A549 (cell line): ENCODE measurements around the gene CALN1. TPM values are rescaled to one million over a fixed set of nuclear protein-coding genes. Genes with fewer than 3 reads are reported as not detected.

Experiments
- ATAC-seq, 2 experiments: fragments of 200-7000 bp in 1 of 2; fragments of >200 bp in 1 of 2; cut with Nextera tagmentation in 1 of 2; cut with Tn5 transposase in 1 of 2; 3 replicates each; pipeline versions ENCODE4 v1.8.0 to v1.9.1; 2018 to 2020; ENCODE audit warnings: mild to moderate bottlenecking in 1 of 2, moderate library complexity in 1 of 2
- CTCF ChIA-PET: fragments of 300-600 bp; sonication (Branson Sonifier 250); formaldehyde crosslinking; extraction: SDS; loops from one replicate; lab custom pipeline; 2021; ENCODE audit warnings: antibody characterized with exemption, inconsistent platforms; lab: Yijun Ruan, JAX
- POLR2A ChIA-PET: fragments of 350-600 bp; formaldehyde crosslinking; extraction: SDS; loops from one replicate; lab custom pipeline; 2021; ENCODE audit warnings: antibody characterized with exemption, inconsistent platforms; lab: Yijun Ruan, JAX
- DNase-seq, 2 experiments: peaks; one replicate each; pipeline versions ENCODE4 v3.0.0 to v3.0.0-alpha.2; 2011 to 2016; ENCODE audit warnings: low read depth in 1 of 2, low spot score in 1 of 2
- FAIRE-seq: peaks from 2 replicates; lab custom pipeline; 2011; peaks lifted over from hg19 to GRCh38; lab: Jason Lieb, UNC
- H3K27ac ChIP-seq, 2 experiments: fragments of >200 bp; sonication (Bioruptor Twin); formaldehyde crosslinking; 3 replicates each; pipeline ENCODE4 v1.5.1; 2016 to 2017
- H3K4me1 ChIP-seq: fragments of >200 bp; sonication (Bioruptor Twin); formaldehyde crosslinking; 3 replicates; pipeline ENCODE4 v1.6.1; 2016
- H3K4me2 ChIP-seq: fragments of >200 bp; sonication (Bioruptor Twin); formaldehyde crosslinking; 3 replicates; pipeline ENCODE4 v1.6.1; 2016
- H3K4me3 ChIP-seq: fragments of >200 bp; sonication (Bioruptor Twin); formaldehyde crosslinking; 3 replicates; pipeline ENCODE4 v1.5.1; 2016
- H3K9me3 ChIP-seq: fragments of >200 bp; sonication (Bioruptor Twin); formaldehyde crosslinking; 3 replicates; pipeline ENCODE4 v1.6.1; 2016
- ATOH8 ChIP-seq: fragments of 250-450 bp; sonication (Bioruptor Pico); IDR thresholded peaks from 2 replicates; pipeline ENCODE4 v1.5.0; 2020; ENCODE audit warnings: low read depth, mild to moderate bottlenecking, moderate library complexity
- CBX8 ChIP-seq: fragments of 200-600 bp; sonication (generic); IDR thresholded peaks from 2 replicates; pipeline ENCODE4 v1.6.1; 2016
- CEBPB ChIP-seq, 2 experiments: fragments of >200 bp in 1 of 2; sonication (Bioruptor Twin) in 1 of 2; formaldehyde crosslinking in 1 of 2; IDR thresholded peaks; 2 replicates each; pipeline ENCODE4 v1.6.1; 2012 to 2016
- CHD2 ChIP-seq: fragments of 150-350 bp; IDR thresholded peaks from 2 replicates; pipeline ENCODE4 v1.6.1; 2014; ENCODE audit warnings: low read length; ENCODE audit not compliant: partially characterized antibody
- CHD4 ChIP-seq: fragments of 200-600 bp; sonication (generic); IDR thresholded peaks from 2 replicates; pipeline ENCODE4 v1.6.1; 2016; ENCODE audit warnings: antibody characterized with exemption, mild to moderate bottlenecking, borderline replicate concordance
- CTCF ChIP-seq: fragments of >200 bp; sonication (Bioruptor Twin); formaldehyde crosslinking; IDR thresholded peaks from 3 replicates; pipeline ENCODE4 v1.5.1; 2016
- EHMT2 ChIP-seq: fragments of 200-600 bp; sonication (generic); IDR thresholded peaks from 2 replicates; pipeline ENCODE4 v1.6.1; 2016; ENCODE audit warnings: antibody characterized with exemption, low read depth, mild to moderate bottlenecking, moderate library complexity
- ELK1 ChIP-seq: fragments of 150-350 bp; IDR thresholded peaks from 2 replicates; pipeline ENCODE4 v1.6.1; 2014; ENCODE audit warnings: low read depth, mild to moderate bottlenecking, low read length
- EP300 ChIP-seq, 2 experiments: fragments of >200 bp; sonication (Bioruptor Twin); formaldehyde crosslinking; IDR thresholded peaks; 2 replicates in 1 of 2; 3 replicates in 1 of 2; pipeline ENCODE4 v1.6.1; 2016 to 2017
- FOXS1 ChIP-seq: fragments of 250-450 bp; sonication (Bioruptor Pico); IDR thresholded peaks from 2 replicates; pipeline ENCODE4 v1.5.0; 2020; ENCODE audit warnings: mild to moderate bottlenecking, moderate library complexity
- GATA3 ChIP-seq: IDR thresholded peaks from 2 replicates; pipeline ENCODE4 v1.6.1; 2012; ENCODE audit warnings: borderline replicate concordance
- HEYL ChIP-seq: fragments of 250-450 bp; sonication (Bioruptor Pico); IDR thresholded peaks from 2 replicates; pipeline ENCODE4 v1.8.0; 2021; ENCODE audit warnings: mild to moderate bottlenecking, moderate library complexity
- HOXB13 ChIP-seq: fragments of 250-450 bp; sonication (Bioruptor Pico); IDR thresholded peaks from 2 replicates; pipeline ENCODE4 v1.5.0; 2020; ENCODE audit warnings: low read depth, mild to moderate bottlenecking, moderate library complexity
- HOXB5 ChIP-seq: fragments of 250-450 bp; sonication (Bioruptor Pico); IDR thresholded peaks from 2 replicates; pipeline ENCODE4 v1.5.0; 2020; ENCODE audit warnings: mild to moderate bottlenecking, moderate library complexity
- KDM1A ChIP-seq: fragments of 200-600 bp; sonication (generic); IDR thresholded peaks from 2 replicates; pipeline ENCODE4 v1.6.1; 2016; ENCODE audit warnings: low read depth, mild to moderate bottlenecking
- KDM5A ChIP-seq: fragments of 200-600 bp; sonication (generic); IDR thresholded peaks from 2 replicates; pipeline ENCODE4 v1.6.1; 2016; ENCODE audit warnings: antibody characterized with exemption, mild to moderate bottlenecking
- MAZ ChIP-seq: fragments of 150-350 bp; IDR thresholded peaks from 2 replicates; pipeline ENCODE4 v1.6.1; 2014; ENCODE audit warnings: antibody characterized with exemption, low read depth, low read length, borderline replicate concordance
- NFE2L2 ChIP-seq: fragments of 150-350 bp; conservative IDR thresholded peaks from 2 replicates; pipeline ENCODE4 v1.6.1; 2014; ENCODE audit warnings: low read length
- NPAS2 ChIP-seq: fragments of 250-450 bp; sonication (Bioruptor Pico); IDR thresholded peaks from 2 replicates; pipeline ENCODE4 v1.8.0; 2022; ENCODE audit warnings: mild to moderate bottlenecking, moderate library complexity, borderline replicate concordance
- NR3C1 ChIP-seq: fragments of >200 bp; sonication (Bioruptor Twin); formaldehyde crosslinking; IDR thresholded peaks from 3 replicates; pipeline ENCODE4 v1.6.1; 2017
- POLR2AphosphoS2 ChIP-seq: conservative IDR thresholded peaks from 2 replicates; pipeline ENCODE4 v1.6.1; 2012; ENCODE audit warnings: low read length, improper control_type of control experiment, inconsistent platforms
- RARB ChIP-seq: fragments of 250-450 bp; sonication (Bioruptor Pico); IDR thresholded peaks from 2 replicates; pipeline ENCODE4 v1.8.0; 2021; ENCODE audit warnings: mild to moderate bottlenecking, moderate library complexity
- REST ChIP-seq: fragments of 200-600 bp; sonication (generic); IDR thresholded peaks from 2 replicates; pipeline ENCODE4 v1.6.1; 2016; ENCODE audit warnings: antibody characterized with exemption, mild to moderate bottlenecking, moderate library complexity
- SREBF2 ChIP-seq: fragments of 450-650 bp; IDR thresholded peaks from 2 replicates; pipeline ENCODE4 v1.6.1; 2014; ENCODE audit warnings: mild to moderate bottlenecking, moderate library complexity
- TFCP2L1 ChIP-seq: fragments of 250-450 bp; sonication (Bioruptor Pico); IDR thresholded peaks from 2 replicates; pipeline ENCODE4 v1.5.0; 2021; ENCODE audit warnings: mild to moderate bottlenecking
- WGBS: methylation state at CpG from one replicate; pipeline ENCODE4 v1.1.6; 2017; ENCODE audit errors: missing lambda C conversion rate; 5-methylcytosine and 5-hydroxymethylcytosine counted together
- polyA plus RNA-seq, 4 experiments: library from polyadenylated mRNA; depleted of rRNA in 3 of 4; stranded (reverse); fragments of >200 nt; fragmentation: RNase III in 1 of 4; extraction: RNeasy Plus Mini Kit Qiagen cat#74134 plus additional on column Dnase treatment in 1 of 4; gene quantifications; 2 replicates in 3 of 4; 3 replicates in 1 of 4; pipeline ENCODE4 v1.2.3, GENCODE V29; 2011 to 2017

CALN1 gene
- polyA plus RNA-seq, 2 of the 4 experiments (the other 2 are of a cell fraction), result not detected

GRCh38 chr7:71776726-71777125 is 635.4 kb downstream of the CALN1 start:
- no peak for TF ChIP-seq MAZ
- TF ChIP-seq HOXB13 (CRISPR knock-in tag), result no peak
- no peak for TF ChIP-seq REST
- TF ChIP-seq GATA3, result no peak
- TF ChIP-seq KDM1A, result no peak
- no peak for TF ChIP-seq TFCP2L1 (CRISPR knock-in tag)
- no peak for TF ChIP-seq EP300 (IDR thresholded peaks at IDR 0.05)
- WGBS, result 30% methylated on average over 9 of the region's 9 CpGs
- peaks cover 5% of the 10 kb centered on the region; the same call in 2 of the 3 replicates for H3K9me3 ChIP-seq
- no peak for ATAC-seq
- no peak overlapping the region for H3K4me3 ChIP-seq
- ChIA-PET POLR2A (no interaction called here), CTCF (interaction anchor here (0.6 to 0.9 kb wide), 2 partner anchors 691 to 947 kb away, joined by 3 read pairs; no protein-coding TSS in a partner anchor)
- H3K4me2 ChIP-seq, result no peak overlapping the region
- no peak overlapping the region for H3K27ac ChIP-seq
- no peaks in the 10 kb centered on the region for H3K4me1 ChIP-seq
- no peak for DNase-seq
- FAIRE-seq, result no peak

- CTCF ChIA-PET, result no interaction called here
Observed at GRCh38 chr7:71775648-71776047, 636.5 kb downstream of the CALN1 start.

GRCh38 chr7:71772779-71773178 is 639.4 kb downstream of the CALN1 start:
- TF ChIP-seq SREBF2 (no peak), FOXS1 (CRISPR knock-in tag) (no peak), NR3C1 (no peak), CHD4 (no peak), CEBPB (IDR thresholded peaks at IDR 0.05) (no peak), EHMT2 (no peak), ATOH8 (CRISPR knock-in tag) (no peak), HOXB13 (CRISPR knock-in tag) (no peak), CHD2 (no peak), POLR2AphosphoS2 (no peak), ELK1 (no peak), KDM5A (no peak), NFE2L2 (no peak), NPAS2 (CRISPR knock-in tag) (no peak), CTCF (no peak)
- Histone ChIP-seq H3K4me3 (no peak overlapping the region), H3K9me3 (peaks cover 5% of the 10 kb centered on the region; the same call in 2 of the 3 replicates), H3K4me2 (no peak overlapping the region), H3K27ac (no peak overlapping the region), H3K4me1 (no peaks in the 10 kb centered on the region)
- POLR2A ChIA-PET, result no interaction called here
- DNase-seq, result no peak
- no peak for FAIRE-seq
- CTCF ChIA-PET, result no interaction called here
- WGBS, result 0% methylated on average over 3 of the region's 3 CpGs
- ATAC-seq, result no peak

More at GRCh38 chr7:71775648-71776047, 636.5 kb downstream of the CALN1 start:
- no peak for ATAC-seq
- no peak for FAIRE-seq
- no peaks in the 10 kb centered on the region for H3K4me1 ChIP-seq
- no peak overlapping the region for H3K27ac ChIP-seq
- TF ChIP-seq CBX8 (no peak), HOXB13 (CRISPR knock-in tag) (no peak), HOXB5 (no peak), HEYL (CRISPR knock-in tag) (no peak), TFCP2L1 (CRISPR knock-in tag) (no peak), RARB (CRISPR knock-in tag) (no peak), POLR2AphosphoS2 (no peak)
- TF ChIP-seq, all 56 proteins: peak for 0
- no peak for DNase-seq
- H3K4me2 ChIP-seq, result no peak overlapping the region
- POLR2A ChIA-PET, result no interaction called here
- WGBS, result 24% methylated on average over 5 of the region's 5 CpGs
- no peak overlapping the region for H3K4me3 ChIP-seq
- H3K9me3 ChIP-seq, result peaks cover 5% of the 10 kb centered on the region; the same call in 2 of the 3 replicates
